ENCODE data around the gene LPCAT1.

DNA sequence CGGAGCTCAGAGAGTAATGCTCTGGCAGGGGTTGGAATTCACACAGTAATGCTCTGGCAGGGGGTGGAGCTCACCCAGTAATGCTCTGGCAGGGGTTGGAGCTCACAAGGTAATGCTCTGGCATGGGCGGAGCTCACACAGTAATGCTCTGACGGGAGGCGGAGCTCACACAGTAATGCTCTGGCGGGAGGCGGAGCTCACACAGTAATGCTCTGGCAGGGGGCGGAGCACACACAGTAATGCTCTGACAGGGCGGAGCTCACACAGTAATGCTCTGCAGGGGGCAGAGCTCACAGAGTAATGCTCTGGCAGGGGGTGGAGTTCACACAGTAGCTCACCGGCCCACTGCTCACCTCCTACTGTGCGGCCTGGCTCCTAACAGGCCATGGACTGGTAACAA is 47.2 kb upstream of the LPCAT1 start:
- no peak for TF ChIP-seq CTCF (IDR thresholded peaks at IDR 0.05; ENCODE audit: low read depth, low read length, poor library complexity, severe bottlenecking)
- TF ChIP-seq EZH2phosphoT487 (IDR thresholded peaks at IDR 0.05; ENCODE audit: borderline replicate concordance, low read length): no peak
